Activated CD4-positive, CD25-positive, alpha-beta regulatory T cell treated with anti-CD3 and anti-CD28 coated beads, Interleukin-2, amount 50 U/mL, for 72 hours (primary cell): ENCODE results near the gene TVP23A.
"Not testable (repeated sequence)": the region's sequence is repeated elsewhere in the genome, so short reads cannot be mapped to it uniquely, and the experiment has no call there.

Source experiments
- DNase-seq: peaks from one replicate; pipeline ENCODE4 v3.0.0; 2021

TVP23A gene

GRCh38 chr16:10791048-10791447 lies 27.5 kb downstream of the TVP23A start:
- no peak for DNase-seq

- not testable (repeated sequence) for DNase-seq
These were observed 30.0 kb downstream of the TVP23A start for GRCh38 chr16:10788630-10789029.

- DNase-seq, result no peak
These were observed 31.3 kb downstream of the TVP23A start for GRCh38 chr16:10787304-10787703.

GRCh38 chr16:10782628-10783027 lies 36.0 kb downstream of the TVP23A start:
- DNase-seq, result no peak

- DNase-seq, result no peak
These were observed 38.0 kb downstream of the TVP23A start for GRCh38 chr16:10780628-10781027.

GRCh38 chr16:10779908-10780307 lies 38.7 kb downstream of the TVP23A start:
- DNase-seq, result not testable (repeated sequence)

- no peak for DNase-seq
These were observed 41.2 kb downstream of the TVP23A start for GRCh38 chr16:10777356-10777755.

GRCh38 chr16:10776923-10777322 lies 41.7 kb downstream of the TVP23A start:
- not testable (repeated sequence) for DNase-seq

- DNase-seq, result no peak
These were observed 42.3 kb downstream of the TVP23A start for GRCh38 chr16:10776280-10776679.

GRCh38 chr16:10770907-10771306 lies 47.7 kb downstream of the TVP23A start:
- no peak for DNase-seq

GRCh38 chr16:10769381-10769780 lies 49.2 kb downstream of the TVP23A start:
- DNase-seq, result no peak

- DNase-seq, result no peak
These were observed 51.5 kb downstream of the TVP23A start for GRCh38 chr16:10767127-10767526.

GRCh38 chr16:10765772-10766171 lies 52.8 kb downstream of the TVP23A start:
- DNase-seq, result no peak

GRCh38 chr16:10763456-10763855 lies 55.1 kb downstream of the TVP23A start:
- DNase-seq, result no peak

GRCh38 chr16:10762336-10763016 lies 56.1 kb downstream of the TVP23A start:
- DNase-seq, result no peak

- DNase-seq, result no peak
These were observed 57.2 kb downstream of the TVP23A start for GRCh38 chr16:10761373-10761772.

GRCh38 chr16:10760858-10761257 lies 57.7 kb downstream of the TVP23A start:
- no peak for DNase-seq

- no peak for DNase-seq
These were observed 62.0 kb downstream of the TVP23A start for GRCh38 chr16:10756574-10756973.

- DNase-seq, result no peak
These were observed 63.7 kb downstream of the TVP23A start for GRCh38 chr16:10754941-10755340.

GRCh38 chr16:10753670-10754069 lies 64.9 kb downstream of the TVP23A start:
- DNase-seq, result no peak

GRCh38 chr16:10752843-10753523 lies 65.6 kb downstream of the TVP23A start:
- DNase-seq, result no peak

- no peak for DNase-seq
These were observed 67.3 kb downstream of the TVP23A start for GRCh38 chr16:10751291-10751697.

- no peak for DNase-seq
These were observed 67.8 kb downstream of the TVP23A start for GRCh38 chr16:10750793-10751192.

GRCh38 chr16:10745841-10746240 lies 72.8 kb downstream of the TVP23A start:
- DNase-seq, result no peak
